Mammary epithelial cell (primary cell): ENCODE data around the gene BTC.

Experiments used
- CTCF ChIP-seq, 2 donors: IDR thresholded peaks in 1 of 2; conservative IDR thresholded peaks in 1 of 2; 2 replicates each; pipeline ENCODE4 v1.5.1; 2011 to 2012; ENCODE audit warnings: inconsistent platforms in 2 of 2, low read length in 2 of 2, mild to moderate bottlenecking in 2 of 2, control low read depth in 1 of 2, low read depth in 1 of 2; ENCODE audit not compliant: insufficient read depth in 1 of 2; ENCODE audit errors: extremely low read depth in 1 of 2
- EZH2 ChIP-seq: IDR thresholded peaks from 2 replicates; pipeline ENCODE4 v1.6.1; 2012; ENCODE audit warnings: low read length, inconsistent platforms, borderline replicate concordance

GRCh38 chr4:74754218-74754617, 40.1 kb downstream of the BTC start:
- TF ChIP-seq EZH2 (no peak), CTCF (conservative IDR thresholded peaks at IDR 0.05 in 1 of 2, IDR thresholded peaks at IDR 0.05 in 1 of 2; ENCODE audit: extremely low read depth in 1 of 2, insufficient read depth in 1 of 2, low read depth in 1 of 2, low read length in 2 of 2) (no peak)
